Hepatocyte (in vitro differentiated cells): ENCODE results near the gene ZNF790. TPM values are rescaled to one million over a fixed set of nuclear protein-coding genes. Genes with fewer than 3 reads are reported as not detected.

Experiments used
- DNase-seq: peaks from one replicate; pipeline ENCODE4 v3.0.0-alpha.2; 2016; ENCODE audit warnings: low spot score
- H2AFZ ChIP-seq: fragments of 200-600 bp; sonication (generic); 2 replicates; pipeline ENCODE4 v1.6.0; 2016; ENCODE audit warnings: antibody characterized with exemption, mild to moderate bottlenecking
- H3K27ac ChIP-seq: fragments of 200-600 bp; sonication (generic); 2 replicates; pipeline ENCODE4 v1.5.1; 2016; ENCODE audit warnings: mild to moderate bottlenecking
- H3K27me3 ChIP-seq: fragments of 200-600 bp; sonication (generic); 2 replicates; pipeline ENCODE4 v1.6.1; 2016
- H3K36me3 ChIP-seq: fragments of 200-600 bp; sonication (generic); replicated peaks from 2 replicates; pipeline ENCODE4 v1.5.1; 2016; ENCODE audit warnings: low read depth; ENCODE audit not compliant: insufficient read depth
- H3K4me1 ChIP-seq: fragments of 200-600 bp; sonication (generic); 2 replicates; pipeline ENCODE4 v1.5.1; 2016; ENCODE audit warnings: mild to moderate bottlenecking, moderate library complexity; ENCODE audit not compliant: insufficient read depth
- H3K4me2 ChIP-seq: fragments of 200-600 bp; sonication (generic); 2 replicates; pipeline ENCODE4 v1.6.0; 2016
- H3K4me3 ChIP-seq: fragments of 200-600 bp; sonication (generic); 2 replicates; pipeline ENCODE4 v1.5.1; 2016; ENCODE audit warnings: mild to moderate bottlenecking
- H3K79me2 ChIP-seq: fragments of 200-600 bp; sonication (generic); 2 replicates; pipeline ENCODE4 v1.6.0; 2017; ENCODE audit warnings: mild to moderate bottlenecking
- H3K9me2 ChIP-seq: fragments of 200-600 bp; sonication (generic); replicated peaks from 2 replicates; pipeline ENCODE4 v1.6.0; 2017; ENCODE audit warnings: mild to moderate bottlenecking; ENCODE audit not compliant: insufficient read depth
- H3K9me3 ChIP-seq: fragments of 200-600 bp; sonication (generic); 2 replicates; pipeline ENCODE4 v1.5.1; 2016; ENCODE audit warnings: low read depth, mild to moderate bottlenecking
- H4K20me1 ChIP-seq: fragments of 200-600 bp; sonication (generic); 2 replicates; pipeline ENCODE4 v1.6.0; 2016; ENCODE audit warnings: mild to moderate bottlenecking; ENCODE audit not compliant: insufficient read depth, poor library complexity, severe bottlenecking
- CTCF ChIP-seq: fragments of 200-600 bp; sonication (generic); IDR thresholded peaks from 2 replicates; pipeline ENCODE4 v1.5.1; 2016; ENCODE audit warnings: antibody characterized with exemption, mild to moderate bottlenecking; ENCODE audit not compliant: poor library complexity
- EZH2 ChIP-seq: fragments of 200-600 bp; sonication (generic); IDR thresholded peaks from 2 replicates; pipeline ENCODE4 v1.6.1; 2016; ENCODE audit warnings: antibody characterized with exemption, mild to moderate bottlenecking, borderline replicate concordance
- EZH2phosphoT487 ChIP-seq: fragments of 200-600 bp; sonication (generic); IDR thresholded peaks from one replicate; pipeline ENCODE4 v1.6.1; 2018; ENCODE audit warnings: antibody characterized with exemption, mild to moderate bottlenecking, low read depth, moderate library complexity; ENCODE audit not compliant: unreplicated experiment, severe bottlenecking
- WGBS: methylation state at CpG from one replicate; pipeline ENCODE4 v1.1.6; 2016; ENCODE audit warnings: low lambda C conversion rate; ENCODE audit errors: missing lambda C conversion rate; 5-methylcytosine and 5-hydroxymethylcytosine counted together
- polyA plus RNA-seq: library from polyadenylated mRNA; unstranded; fragments of >200 nt; fragmentation: Nextera tagmentation; extraction: Ambion mirVana; gene quantifications from 2 replicates; pipeline ENCODE4 v1.2.1, GENCODE V29; 2016
- total RNA-seq: library from RNA; depleted of rRNA; stranded (reverse); fragments of >200 nt; gene quantifications from 2 replicates; pipeline ENCODE4 v1.2.3, GENCODE V29; 2014

The ZNF790 gene
- total and polyA plus RNA-seq, 2 experiments from 2014 or later, result 2.4 to 13.8 TPM

- peaks cover 7% of the 10 kb centered on the region for H3K9me3 ChIP-seq
- no peaks in the 10 kb centered on the region for H3K9me2 ChIP-seq
- peak within 1 kb of the TSS; percentile 88 for H2AFZ ChIP-seq
- DNase-seq, result peak; percentile 95
- H3K79me2 ChIP-seq, result peaks cover 58% of the 10 kb centered on the region
- under 1% methylated on average over 43 of the region's 43 CpGs for WGBS
- H3K4me1 ChIP-seq, result no peaks in the 10 kb centered on the region
- peaks cover 1% of the 10 kb centered on the region for H3K36me3 ChIP-seq
- peak within 1 kb of the TSS; percentile 85 for H3K4me3 ChIP-seq
- TF ChIP-seq EZH2phosphoT487 (no peak), EZH2 (no peak)
- peak within 1 kb of the TSS; percentile 89 for H3K4me2 ChIP-seq
- peak within 1 kb of the TSS; percentile 77 for H3K27ac ChIP-seq
- H4K20me1 ChIP-seq, result no peaks in the 10 kb centered on the region
- no peaks in the 10 kb centered on the region for H3K27me3 ChIP-seq
Observed at GRCh38 chr19:36850559-36851442, 12.6 kb upstream of the ZNF790 start, which contains the start of gene ZNF345. TSS of gene ZNF345 (plus strand) at chr19:36850876. CDS start at chr19:36876831, 25,955 bp downstream.

- H3K4me2 ChIP-seq, result peak overlapping the region; percentile 89
- peaks cover 54% of the 10 kb centered on the region for H3K79me2 ChIP-seq
- WGBS, result 3% methylated on average over 34 of the region's 36 CpGs
- peak; percentile 94 for DNase-seq
- H3K4me3 ChIP-seq, result peak overlapping the region; percentile 85
- no peaks in the 10 kb centered on the region for H3K9me2 ChIP-seq
- TF ChIP-seq CTCF (no peak), EZH2 (no peak), EZH2phosphoT487 (no peak)
- no peaks in the 10 kb centered on the region for H3K4me1 ChIP-seq
- peak overlapping the region; percentile 88 for H2AFZ ChIP-seq
- H4K20me1 ChIP-seq, result no peaks in the 10 kb centered on the region
- peak overlapping the region; percentile 77 for H3K27ac ChIP-seq
- no peaks in the 10 kb centered on the region for H3K27me3 ChIP-seq
- no peaks in the 10 kb centered on the region for H3K36me3 ChIP-seq
- H3K9me3 ChIP-seq, result peaks cover 5% of the 10 kb centered on the region
Observed at GRCh38 chr19:36849701-36850558, 11.7 kb upstream of the ZNF790 start.

GRCh38 chr19:36847968-36848367 lies 9.8 kb upstream of the ZNF790 start:
- Histone ChIP-seq H3K4me2 (no peak overlapping the region), H3K27me3 (no peaks in the 10 kb centered on the region), H2AFZ (no peak overlapping the region), H3K79me2 (peaks cover 43% of the 10 kb centered on the region), H3K27ac (no peak overlapping the region), H3K9me2 (no peaks in the 10 kb centered on the region), H3K4me1 (no peaks in the 10 kb centered on the region), H3K9me3 (peaks cover 5% of the 10 kb centered on the region), H3K4me3 (no peak overlapping the region), H3K36me3 (no peaks in the 10 kb centered on the region), H4K20me1 (no peaks in the 10 kb centered on the region)
- 100% methylated on average over 1 of the region's 1 CpG for WGBS
- no peak for DNase-seq
- TF ChIP-seq EZH2, result no peak
- TF ChIP-seq CTCF, result no peak
- no peak for TF ChIP-seq EZH2phosphoT487
